ENCODE measurements around the gene BMPR1A. TPM values are rescaled to one million over a fixed set of nuclear protein-coding genes. Genes with fewer than 3 reads are reported as not detected.

Gene BMPR1A
- total and polyA plus RNA-seq, 2 experiments from 2014 or later: 16.5 to 41.7 TPM

GRCh38 chr10:86708783-86709380 is 47.5 kb upstream of the BMPR1A start:
- 64 to 70% methylated on average over 5 of the region's 5 CpGs for WGBS, 2 experiments (ENCODE audit: low coverage in 1 of 2, low lambda C conversion rate in 2 of 2, missing lambda C conversion rate in 2 of 2)
- no peak overlapping the region for H3K4me2 ChIP-seq (ENCODE audit: unreplicated experiment)
- H3K27me3 ChIP-seq (replicated peaks; ENCODE audit: insufficient read depth): no peaks in the 10 kb centered on the region
- in situ Hi-C loops (cut with MboI): loop anchor here (10.0 kb wide), 1 partner anchor 196 kb away; no protein-coding TSS in a partner anchor
- no peaks in the 10 kb centered on the region for H4K20me1 ChIP-seq (ENCODE audit: insufficient read depth)
- no peak overlapping the region for H2AFZ ChIP-seq
- peaks cover 6% of the 10 kb centered on the region; the same call in 1 of the 2 replicates for H3K4me1 ChIP-seq (ENCODE audit: insufficient read depth)
- no peak overlapping the region for H3K4me3 ChIP-seq
- no peak for TF ChIP-seq EZH2 (IDR thresholded peaks at IDR 0.05; ENCODE audit: insufficient read depth, poor library complexity, severe bottlenecking)
- no peak for TF ChIP-seq EZH2phosphoT487 (IDR thresholded peaks at IDR 0.05; ENCODE audit: insufficient read depth, low read depth)
- H3K79me2 ChIP-seq (ENCODE audit: insufficient read depth): no peaks in the 10 kb centered on the region
- no peaks in the 10 kb centered on the region for H3K9me3 ChIP-seq (ENCODE audit: low read depth)
- H3K27ac ChIP-seq: no peak overlapping the region
- H3K9ac ChIP-seq: no peak overlapping the region
- no peak for DNase-seq
- no peaks in the 10 kb centered on the region for H3F3A ChIP-seq (ENCODE audit: insufficient read depth)
- no peaks in the 10 kb centered on the region for H3K9me2 ChIP-seq (ENCODE audit: insufficient read depth)
- no peaks in the 10 kb centered on the region for H3K36me3 ChIP-seq (ENCODE audit: low read depth)

GRCh38 chr10:86709396-86710185 is 46.8 kb upstream of the BMPR1A start:
- no peak for TF ChIP-seq EZH2phosphoT487 (IDR thresholded peaks at IDR 0.05; ENCODE audit: insufficient read depth, low read depth)
- no peak for TF ChIP-seq EZH2 (IDR thresholded peaks at IDR 0.05; ENCODE audit: insufficient read depth, poor library complexity, severe bottlenecking)

GRCh38 chr10:86710987-86711512 is 45.4 kb upstream of the BMPR1A start:
- Histone ChIP-seq H3K27me3 (replicated peaks; ENCODE audit: insufficient read depth) (no peaks in the 10 kb centered on the region), H3K9me2 (ENCODE audit: insufficient read depth) (no peaks in the 10 kb centered on the region), H2AFZ (peak overlapping the region; percentile 100), H3K4me3 (peak overlapping the region; percentile 71), H3K4me1 (ENCODE audit: insufficient read depth) (peaks cover 6% of the 10 kb centered on the region; the same call in 1 of the 2 replicates), H3K79me2 (ENCODE audit: insufficient read depth) (no peaks in the 10 kb centered on the region), H3K9ac (peak overlapping the region; percentile 91), H3K4me2 (ENCODE audit: unreplicated experiment) (peak overlapping the region; percentile 83), H4K20me1 (ENCODE audit: insufficient read depth) (no peaks in the 10 kb centered on the region), H3K36me3 (ENCODE audit: low read depth) (no peaks in the 10 kb centered on the region), H3K27ac (peak overlapping the region; percentile 70), H3F3A (ENCODE audit: insufficient read depth) (no peaks in the 10 kb centered on the region), H3K9me3 (ENCODE audit: low read depth) (no peaks in the 10 kb centered on the region)
- TF ChIP-seq EZH2 (IDR thresholded peaks at IDR 0.05; ENCODE audit: insufficient read depth, poor library complexity, severe bottlenecking) (no peak), EZH2phosphoT487 (IDR thresholded peaks at IDR 0.05; ENCODE audit: insufficient read depth, low read depth) (no peak)
- in situ Hi-C loops (cut with MboI): no loop called here
- DNase-seq: peak; percentile 98
- WGBS, 2 experiments (ENCODE audit: low coverage in 1 of 2, low lambda C conversion rate in 2 of 2, missing lambda C conversion rate in 2 of 2): 4 to 5% methylated on average over 24 to 26 of the region's 46 CpGs

More at GRCh38 chr10:86709396-86710185, 46.8 kb upstream of the BMPR1A start:
- Histone ChIP-seq H3K27ac (no peak overlapping the region), H3K4me1 (ENCODE audit: insufficient read depth) (peaks cover 6% of the 10 kb centered on the region; the same call in 1 of the 2 replicates), H3K9me2 (ENCODE audit: insufficient read depth) (no peaks in the 10 kb centered on the region), H4K20me1 (ENCODE audit: insufficient read depth) (no peaks in the 10 kb centered on the region), H3K4me2 (ENCODE audit: unreplicated experiment) (no peak overlapping the region), H3K27me3 (replicated peaks; ENCODE audit: insufficient read depth) (no peaks in the 10 kb centered on the region), H3F3A (ENCODE audit: insufficient read depth) (no peaks in the 10 kb centered on the region), H3K9me3 (ENCODE audit: low read depth) (no peaks in the 10 kb centered on the region), H3K79me2 (ENCODE audit: insufficient read depth) (no peaks in the 10 kb centered on the region), H3K4me3 (no peak overlapping the region), H2AFZ (no peak overlapping the region), H3K9ac (no peak overlapping the region), H3K36me3 (ENCODE audit: low read depth) (no peaks in the 10 kb centered on the region)
- DNase-seq: no peak
- in situ Hi-C loops (cut with MboI): loop anchor here (10.0 kb wide), 1 partner anchor 195 kb away; no protein-coding TSS in a partner anchor
- 92% methylated on average over 16 of the region's 16 CpGs for WGBS, 2 experiments (ENCODE audit: low coverage in 1 of 2, low lambda C conversion rate in 2 of 2, missing lambda C conversion rate in 2 of 2)

- Histone ChIP-seq H4K20me1 (ENCODE audit: insufficient read depth) (no peaks in the 10 kb centered on the region), H3K36me3 (ENCODE audit: low read depth) (no peaks in the 10 kb centered on the region), H3F3A (ENCODE audit: insufficient read depth) (no peaks in the 10 kb centered on the region), H3K4me2 (ENCODE audit: unreplicated experiment) (peak overlapping the region; percentile 80), H3K27ac (peak overlapping the region; percentile 70), H3K4me1 (ENCODE audit: insufficient read depth) (peaks cover 6% of the 10 kb centered on the region; the same call in 1 of the 2 replicates), H3K27me3 (replicated peaks; ENCODE audit: insufficient read depth) (no peaks in the 10 kb centered on the region), H3K4me3 (peak overlapping the region; percentile 71), H3K9me3 (ENCODE audit: low read depth) (no peaks in the 10 kb centered on the region), H3K9me2 (ENCODE audit: insufficient read depth) (no peaks in the 10 kb centered on the region), H3K79me2 (ENCODE audit: insufficient read depth) (no peaks in the 10 kb centered on the region), H3K9ac (peak overlapping the region; percentile 91), H2AFZ (peak overlapping the region; percentile 100)
- peak; percentile 76 for DNase-seq
- no peak for TF ChIP-seq EZH2phosphoT487 (IDR thresholded peaks at IDR 0.05; ENCODE audit: insufficient read depth, low read depth)
- TF ChIP-seq EZH2 (IDR thresholded peaks at IDR 0.05; ENCODE audit: insufficient read depth, poor library complexity, severe bottlenecking): no peak
- 1 to 2% methylated on average over 60 to 61 of the region's 82 CpGs for WGBS, 2 experiments (ENCODE audit: low coverage in 1 of 2, low lambda C conversion rate in 2 of 2, missing lambda C conversion rate in 2 of 2)
- in situ Hi-C loops (cut with MboI): no loop called here
These were observed 44.7 kb upstream of the BMPR1A start for GRCh38 chr10:86711513-86712316.

Measured in GM23248 (cell line).